Left ventricle myocardium inferior (tissue), 1 donor: ENCODE results near the gene SLC4A9. TPM values are rescaled to one million over a fixed set of nuclear protein-coding genes. Genes with fewer than 3 reads are reported as not detected.

Source experiments
- DNase-seq: peaks from one replicate; pipeline ENCODE4 v3.0.0-alpha.2; 2020
- H3K27ac ChIP-seq: fragments of 200-600 bp; replicated peaks from 2 replicates; pipeline ENCODE4 v1.8.0; 2021
- H3K27me3 ChIP-seq: fragments of 200-600 bp; 2 replicates; pipeline ENCODE4 v1.8.0; 2021; ENCODE audit warnings: low read depth
- H3K36me3 ChIP-seq: fragments of 200-600 bp; 2 replicates; pipeline ENCODE4 v1.8.0; 2021
- H3K4me1 ChIP-seq: fragments of 200-600 bp; 2 replicates; pipeline ENCODE4 v1.8.0; 2021
- H3K4me3 ChIP-seq: fragments of 200-600 bp; 2 replicates; pipeline ENCODE4 v1.8.0; 2021; ENCODE audit warnings: mild to moderate bottlenecking, moderate library complexity
- H3K9me3 ChIP-seq: fragments of 200-600 bp; replicated peaks from 2 replicates; pipeline ENCODE4 v1.8.0; 2021
- CTCF ChIP-seq: fragments of 200-600 bp; IDR thresholded peaks from 2 replicates; pipeline ENCODE4 v1.8.0; 2021; ENCODE audit warnings: antibody characterized with exemption, mild to moderate bottlenecking, borderline replicate concordance
- intact Hi-C: fragments of 100-400 bp; cut with micrococcal nuclease; formaldehyde crosslinking; loops from one replicate; pipeline ENCODE4 v1.11.0; 2022
- total RNA-seq: library from RNA; stranded (reverse); fragmentation: NEBNext Ultra II Directional; extraction: Animal tissue kit (Norgen Biotek cat#: 25700); gene quantifications from one replicate; pipeline ENCODE4 v1.2.1, GENCODE V29; 2021
- donor health status: DM: no; HTN: yes; CAD: no; lungs with severe emphysema.

The SLC4A9 gene
- total RNA-seq, 1 donor from 2014 or later: 0.44 TPM

- H3K4me1 ChIP-seq: peaks cover 26% of the 10 kb centered on the region
- no peaks in the 10 kb centered on the region for H3K9me3 ChIP-seq
- no peak overlapping the region for H3K4me3 ChIP-seq
- intact Hi-C loops: no loop called here
- no peak for DNase-seq
- H3K27me3 ChIP-seq: no peaks in the 10 kb centered on the region
- TF ChIP-seq CTCF: no peak
- H3K27ac ChIP-seq: no peak overlapping the region
- no peaks in the 10 kb centered on the region for H3K36me3 ChIP-seq
These were observed 42.1 kb upstream of the SLC4A9 start for GRCh38 chr5:140317859-140318258.

GRCh38 chr5:140318792-140319191, 41.2 kb upstream of the SLC4A9 start:
- no peak for DNase-seq
- Histone ChIP-seq H3K4me1 (peaks cover 26% of the 10 kb centered on the region), H3K36me3 (no peaks in the 10 kb centered on the region), H3K4me3 (no peak overlapping the region), H3K27ac (no peak overlapping the region), H3K9me3 (no peaks in the 10 kb centered on the region), H3K27me3 (no peaks in the 10 kb centered on the region)
- intact Hi-C loops: no loop called here
- TF ChIP-seq CTCF: no peak

GRCh38 chr5:140319833-140320232, 40.2 kb upstream of the SLC4A9 start:
- Histone ChIP-seq H3K36me3 (no peaks in the 10 kb centered on the region), H3K9me3 (no peaks in the 10 kb centered on the region), H3K4me1 (peaks cover 35% of the 10 kb centered on the region), H3K4me3 (no peak overlapping the region), H3K27ac (no peak overlapping the region), H3K27me3 (no peaks in the 10 kb centered on the region)
- no peak for TF ChIP-seq CTCF
- intact Hi-C loops: no loop called here
- DNase-seq: no peak

GRCh38 chr5:140321796-140322195, 38.2 kb upstream of the SLC4A9 start:
- Histone ChIP-seq H3K36me3 (no peaks in the 10 kb centered on the region), H3K4me1 (peaks cover 39% of the 10 kb centered on the region), H3K27me3 (no peaks in the 10 kb centered on the region), H3K27ac (peak overlapping the region; percentile 89), H3K9me3 (no peaks in the 10 kb centered on the region), H3K4me3 (no peak overlapping the region)
- intact Hi-C loops: no loop called here
- DNase-seq: peak; percentile 43
- no peak for TF ChIP-seq CTCF

- Histone ChIP-seq H3K27ac (peak overlapping the region; percentile 89), H3K27me3 (no peaks in the 10 kb centered on the region), H3K4me1 (peaks cover 52% of the 10 kb centered on the region), H3K4me3 (no peak overlapping the region), H3K9me3 (no peaks in the 10 kb centered on the region), H3K36me3 (no peaks in the 10 kb centered on the region)
- no peak for TF ChIP-seq CTCF
- intact Hi-C loops: no loop called here
- peak; percentile 34 for DNase-seq
These were observed 37.0 kb upstream of the SLC4A9 start for GRCh38 chr5:140322751-140323731.
